GM12878 (cell line): ENCODE measurements around the gene ZNF385D. TPM values are rescaled to one million over a fixed set of nuclear protein-coding genes. Genes with fewer than 3 reads are reported as not detected.

Source experiments
- EP300 ChIP-seq, 2 experiments: fragments of 150-350 bp in 1 of 2; IDR thresholded peaks; 2 replicates each; pipeline ENCODE4 v1.6.1; 2011 to 2012; ENCODE audit warnings: low read depth in 2 of 2, low read length in 2 of 2, borderline replicate concordance in 1 of 2, improper control_type of control experiment in 1 of 2, inconsistent platforms in 1 of 2; ENCODE audit not compliant: control insufficient read depth in 1 of 2
- JUND ChIP-seq: IDR thresholded peaks from 2 replicates; pipeline ENCODE4 v1.6.1; 2012; ENCODE audit warnings: low read depth, mild to moderate bottlenecking, low read length, improper control_type of control experiment, moderate library complexity
- MTA2 ChIP-seq: fragments of 450-650 bp; IDR thresholded peaks from 2 replicates; pipeline ENCODE4 v1.6.1; 2016; ENCODE audit warnings: low read depth, mild to moderate bottlenecking, moderate library complexity
- MTA3 ChIP-seq: IDR thresholded peaks from 2 replicates; pipeline ENCODE4 v1.6.1; 2012; ENCODE audit warnings: low read length, inconsistent platforms, borderline replicate concordance
- MXI1 ChIP-seq: fragments of 150-350 bp; IDR thresholded peaks from 2 replicates; pipeline ENCODE4 v1.6.1; 2011; ENCODE audit warnings: low read depth, mild to moderate bottlenecking, inconsistent platforms, low read length, improper control_type of control experiment
- NFXL1 ChIP-seq: fragments of 450-650 bp; IDR thresholded peaks from 2 replicates; pipeline ENCODE4 v1.6.1; 2017; ENCODE audit warnings: antibody characterized with exemption, mild to moderate bottlenecking, borderline replicate concordance
- PRDM15 ChIP-seq: fragments of 450-650 bp; formaldehyde crosslinking; IDR thresholded peaks from 2 replicates; pipeline ENCODE4 v1.4.0; 2020; ENCODE audit warnings: mild to moderate bottlenecking, moderate library complexity
- SIX5 ChIP-seq: IDR thresholded peaks from 2 replicates; pipeline ENCODE4 v1.6.1; 2011; ENCODE audit warnings: mild to moderate bottlenecking, low read depth, low read length, moderate library complexity; ENCODE audit not compliant: severe bottlenecking
- STAT1 ChIP-seq: fragments of 450-650 bp; conservative IDR thresholded peaks from 2 replicates; pipeline ENCODE4 v1.6.1; 2014; ENCODE audit warnings: antibody characterized with exemption, mild to moderate bottlenecking
- SUZ12 ChIP-seq: fragments of 200-600 bp; sonication (generic); IDR thresholded peaks from one replicate; pipeline ENCODE4 v1.6.1; 2018; ENCODE audit warnings: antibody characterized with exemption, mild to moderate bottlenecking; ENCODE audit not compliant: unreplicated experiment
- TARDBP ChIP-seq: IDR thresholded peaks from 2 replicates; pipeline ENCODE4 v1.6.1; 2016; ENCODE audit warnings: borderline replicate concordance
- ZNF207 ChIP-seq: fragments of 450-650 bp; IDR thresholded peaks from 2 replicates; pipeline ENCODE4 v1.6.1; 2014; ENCODE audit warnings: antibody characterized with exemption, mild to moderate bottlenecking, borderline replicate concordance
- ZNF592 ChIP-seq: fragments of 450-650 bp; IDR thresholded peaks from 2 replicates; pipeline ENCODE4 v1.6.1; 2017; ENCODE audit warnings: mild to moderate bottlenecking, moderate library complexity
- ZZZ3 ChIP-seq: IDR thresholded peaks from 2 replicates; pipeline ENCODE4 v1.6.1; 2011; ENCODE audit warnings: low read depth; ENCODE audit not compliant: control insufficient read depth, insufficient read length
- polyA plus RNA-seq, 11 experiments: library from polyadenylated mRNA; depleted of rRNA in 4 of 11; unstranded in 6 of 11; stranded (reverse) in 5 of 11; fragments of >200 nt; fragmentation: Nextera tagmentation in 4 of 11; fragmentation: Illumina TruSeq in 1 of 11; extraction: Ambion mirVana in 4 of 11; extraction: Trizol in 1 of 11; gene quantifications; 1 replicate in 1 of 11; 2 replicates in 10 of 11; pipeline versions ENCODE4 v1.2.1 to v1.2.3, GENCODE V29; 2011 to 2016; ENCODE audit warnings: inconsistent platforms in 2 of 11, missing spikeins in 2 of 11, low read depth in 1 of 11
- total RNA-seq, 4 experiments: library from RNA; depleted of rRNA in 3 of 4; stranded (reverse); fragments of >200 nt in 3 of 4; fragmentation: Illumina TruSeq in 1 of 4; extraction: Trizol in 1 of 4; gene quantifications; 2 replicates each; pipeline versions ENCODE4 v1.2.1 to v1.2.3, GENCODE V29; 2013 to 2021
- TF ChIP-seq, protein P1 (sequence below): fragments of 450-650 bp; IDR thresholded peaks from 2 replicates; pipeline ENCODE4 v1.6.1; 2017; ENCODE audit warnings: antibody characterized with exemption, mild to moderate bottlenecking, moderate library complexity
- TF ChIP-seq, protein P2 (sequence below): IDR thresholded peaks from 2 replicates; pipeline ENCODE4 v1.6.1; 2011; ENCODE audit warnings: borderline replicate concordance, low read depth, mild to moderate bottlenecking, moderate library complexity, low read length; ENCODE audit not compliant: insufficient read depth, poor library complexity, severe bottlenecking

ZNF385D gene
- total and polyA plus RNA-seq, 10 of the 15 experiments (the other 5 are each of a cell fraction or from before 2014, with no cell fraction given), result 0.01 to 0.62 (median 0.18) TPM; not detected in 5

DNA sequence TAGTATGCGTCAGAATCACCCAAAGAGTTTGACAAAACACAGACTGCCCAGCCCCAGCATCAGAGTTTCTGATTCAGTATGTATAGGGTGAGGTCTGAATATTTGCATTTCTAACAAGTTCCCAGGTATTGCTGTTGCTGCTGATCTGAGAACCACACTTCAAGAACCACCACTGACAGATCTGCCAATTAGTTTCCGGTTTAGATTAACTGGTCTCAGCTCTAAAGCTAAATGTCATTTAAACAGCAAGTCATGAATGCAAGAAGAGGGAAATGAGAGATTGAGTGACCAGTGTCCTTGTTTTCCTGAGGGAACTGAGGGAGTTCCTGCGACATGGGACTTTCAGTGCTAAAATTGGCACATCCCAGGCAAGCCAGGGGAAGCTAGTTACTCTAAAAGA is 305.0 kb downstream of the ZNF385D start (continued):
- TF ChIP-seq SUZ12, result no peak
- TF ChIP-seq, protein P1, sequence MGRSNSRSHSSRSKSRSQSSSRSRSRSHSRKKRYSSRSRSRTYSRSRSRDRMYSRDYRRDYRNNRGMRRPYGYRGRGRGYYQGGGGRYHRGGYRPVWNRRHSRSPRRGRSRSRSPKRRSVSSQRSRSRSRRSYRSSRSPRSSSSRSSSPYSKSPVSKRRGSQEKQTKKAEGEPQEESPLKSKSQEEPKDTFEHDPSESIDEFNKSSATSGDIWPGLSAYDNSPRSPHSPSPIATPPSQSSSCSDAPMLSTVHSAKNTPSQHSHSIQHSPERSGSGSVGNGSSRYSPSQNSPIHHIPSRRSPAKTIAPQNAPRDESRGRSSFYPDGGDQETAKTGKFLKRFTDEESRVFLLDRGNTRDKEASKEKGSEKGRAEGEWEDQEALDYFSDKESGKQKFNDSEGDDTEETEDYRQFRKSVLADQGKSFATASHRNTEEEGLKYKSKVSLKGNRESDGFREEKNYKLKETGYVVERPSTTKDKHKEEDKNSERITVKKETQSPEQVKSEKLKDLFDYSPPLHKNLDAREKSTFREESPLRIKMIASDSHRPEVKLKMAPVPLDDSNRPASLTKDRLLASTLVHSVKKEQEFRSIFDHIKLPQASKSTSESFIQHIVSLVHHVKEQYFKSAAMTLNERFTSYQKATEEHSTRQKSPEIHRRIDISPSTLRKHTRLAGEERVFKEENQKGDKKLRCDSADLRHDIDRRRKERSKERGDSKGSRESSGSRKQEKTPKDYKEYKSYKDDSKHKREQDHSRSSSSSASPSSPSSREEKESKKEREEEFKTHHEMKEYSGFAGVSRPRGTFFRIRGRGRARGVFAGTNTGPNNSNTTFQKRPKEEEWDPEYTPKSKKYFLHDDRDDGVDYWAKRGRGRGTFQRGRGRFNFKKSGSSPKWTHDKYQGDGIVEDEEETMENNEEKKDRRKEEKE, result no peak
- no peak for TF ChIP-seq ZNF207
- TF ChIP-seq, protein P2, sequence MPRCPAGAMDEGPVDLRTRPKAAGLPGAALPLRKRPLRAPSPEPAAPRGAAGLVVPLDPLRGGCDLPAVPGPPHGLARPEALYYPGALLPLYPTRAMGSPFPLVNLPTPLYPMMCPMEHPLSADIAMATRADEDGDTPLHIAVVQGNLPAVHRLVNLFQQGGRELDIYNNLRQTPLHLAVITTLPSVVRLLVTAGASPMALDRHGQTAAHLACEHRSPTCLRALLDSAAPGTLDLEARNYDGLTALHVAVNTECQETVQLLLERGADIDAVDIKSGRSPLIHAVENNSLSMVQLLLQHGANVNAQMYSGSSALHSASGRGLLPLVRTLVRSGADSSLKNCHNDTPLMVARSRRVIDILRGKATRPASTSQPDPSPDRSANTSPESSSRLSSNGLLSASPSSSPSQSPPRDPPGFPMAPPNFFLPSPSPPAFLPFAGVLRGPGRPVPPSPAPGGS, result no peak
- TF ChIP-seq MTA2, result peak; percentile 95
- TF ChIP-seq ZZZ3, result no peak
- peak; percentile 59; a peak in 2 of 4 replicates for TF ChIP-seq EP300 (IDR thresholded peaks at IDR 0.05; ENCODE audit: borderline replicate concordance in 1 of 2, control insufficient read depth in 1 of 2, low read depth in 2 of 2, low read length in 2 of 2)
- no peak for TF ChIP-seq PRDM15 (CRISPR knock-in tag)
- no peak for TF ChIP-seq TARDBP
- no peak for TF ChIP-seq SIX5
- no peak for TF ChIP-seq MTA3
- no peak for TF ChIP-seq MXI1
- TF ChIP-seq NFXL1, result no peak
- no peak for TF ChIP-seq STAT1
- no peak for TF ChIP-seq JUND
- no peak for TF ChIP-seq ZNF592
